KMS-11 (cell line): ENCODE data around the gene BST1.

Experiments
- H2AFZ ChIP-seq: fragments of 200-600 bp; sonication (generic); 2 replicates; pipeline ENCODE4 v1.6.1; 2016; ENCODE audit warnings: antibody characterized with exemption, mixed run types, low read depth
- H3K27ac ChIP-seq: fragments of 200-600 bp; sonication (generic); 2 replicates; pipeline ENCODE4 v1.6.1; 2016; ENCODE audit warnings: mild to moderate bottlenecking, mixed run types
- H3K27me3 ChIP-seq: fragments of 200-600 bp; sonication (generic); 2 replicates; pipeline ENCODE4 v1.6.1; 2017; ENCODE audit warnings: mild to moderate bottlenecking, low read depth, mixed run types, moderate library complexity; ENCODE audit not compliant: insufficient read depth
- H3K36me3 ChIP-seq: fragments of 200-600 bp; sonication (generic); 2 replicates; pipeline ENCODE4 v1.6.1; 2017; ENCODE audit warnings: mild to moderate bottlenecking, mixed run types; ENCODE audit not compliant: insufficient read depth
- H3K4me1 ChIP-seq: fragments of 200-600 bp; sonication (generic); 2 replicates; pipeline ENCODE4 v1.6.1; 2016; ENCODE audit warnings: mild to moderate bottlenecking, low read depth, mixed run types; ENCODE audit not compliant: poor library complexity, severe bottlenecking
- H3K4me2 ChIP-seq: fragments of 200-600 bp; sonication (generic); 2 replicates; pipeline ENCODE4 v1.7.0; 2016; ENCODE audit warnings: mild to moderate bottlenecking, mixed run types
- H3K4me3 ChIP-seq: fragments of 200-600 bp; sonication (generic); IDR thresholded peaks from 2 replicates; pipeline ENCODE4 v1.6.1; 2017; ENCODE audit warnings: low read depth, low read length, mixed read lengths; ENCODE audit not compliant: insufficient read depth
- H3K79me2 ChIP-seq: fragments of 200-600 bp; sonication (generic); 2 replicates; pipeline ENCODE4 v1.6.1; 2016; ENCODE audit warnings: low read depth, mixed run types; ENCODE audit not compliant: insufficient read depth
- H3K9ac ChIP-seq: fragments of 200-600 bp; sonication (generic); 2 replicates; pipeline ENCODE4 v1.6.1; 2016; ENCODE audit warnings: mild to moderate bottlenecking, mixed run types
- H4K20me1 ChIP-seq: fragments of 200-600 bp; sonication (generic); 2 replicates; pipeline ENCODE4 v1.6.1; 2016; ENCODE audit warnings: mild to moderate bottlenecking, mixed run types; ENCODE audit not compliant: insufficient read depth
- CTCF ChIP-seq: fragments of 200-600 bp; sonication (generic); conservative IDR thresholded peaks from 2 replicates; pipeline ENCODE4 v1.6.1; 2017; ENCODE audit warnings: low read depth, mild to moderate bottlenecking, antibody characterized with exemption, low read length, moderate library complexity, mixed read lengths

BST1 gene

GRCh38 chr4:15683143-15683495 lies 19.7 kb upstream of the BST1 start:
- H3K9ac ChIP-seq = no peak overlapping the region
- H4K20me1 ChIP-seq = no peaks in the 10 kb centered on the region
- no peaks in the 10 kb centered on the region for H3K79me2 ChIP-seq
- no peak overlapping the region for H3K27ac ChIP-seq
- no peaks in the 10 kb centered on the region for H3K36me3 ChIP-seq
- no peaks in the 10 kb centered on the region for H3K27me3 ChIP-seq
- no peak for TF ChIP-seq CTCF
- peaks cover 7% of the 10 kb centered on the region for H3K4me1 ChIP-seq
- H2AFZ ChIP-seq = no peak overlapping the region
- H3K4me3 ChIP-seq = no peak overlapping the region
- H3K4me2 ChIP-seq = no peak overlapping the region

GRCh38 chr4:15684498-15684897 lies 18.4 kb upstream of the BST1 start:
- Histone ChIP-seq H3K4me2 (no peak overlapping the region), H3K79me2 (no peaks in the 10 kb centered on the region), H3K4me1 (peaks cover 7% of the 10 kb centered on the region), H4K20me1 (no peaks in the 10 kb centered on the region), H3K36me3 (no peaks in the 10 kb centered on the region), H3K4me3 (no peak overlapping the region), H2AFZ (no peak overlapping the region), H3K9ac (no peak overlapping the region), H3K27me3 (no peaks in the 10 kb centered on the region), H3K27ac (no peak overlapping the region)
- no peak for TF ChIP-seq CTCF

GRCh38 chr4:15688051-15688450 lies 14.8 kb upstream of the BST1 start:
- no peak overlapping the region for H2AFZ ChIP-seq
- no peak overlapping the region for H3K4me2 ChIP-seq
- no peak overlapping the region for H3K4me3 ChIP-seq
- H3K27ac ChIP-seq = no peak overlapping the region
- H3K4me1 ChIP-seq = no peaks in the 10 kb centered on the region
- H3K36me3 ChIP-seq = no peaks in the 10 kb centered on the region
- no peaks in the 10 kb centered on the region for H3K79me2 ChIP-seq
- H4K20me1 ChIP-seq = no peaks in the 10 kb centered on the region
- no peak for TF ChIP-seq CTCF
- no peaks in the 10 kb centered on the region for H3K27me3 ChIP-seq
- no peak overlapping the region for H3K9ac ChIP-seq

GRCh38 chr4:15689540-15689939 lies 13.3 kb upstream of the BST1 start:
- Histone ChIP-seq H3K79me2 (no peaks in the 10 kb centered on the region), H3K4me1 (no peaks in the 10 kb centered on the region), H4K20me1 (no peaks in the 10 kb centered on the region), H3K9ac (no peak overlapping the region), H2AFZ (no peak overlapping the region), H3K4me3 (no peak overlapping the region), H3K27me3 (no peaks in the 10 kb centered on the region), H3K36me3 (no peaks in the 10 kb centered on the region), H3K4me2 (no peak overlapping the region), H3K27ac (no peak overlapping the region)
- TF ChIP-seq CTCF = no peak
